Mesothelial cell of epicardium (in vitro differentiated cells): ENCODE measurements around the gene ABCG1. TPM values are rescaled to one million over a fixed set of nuclear protein-coding genes. Genes with fewer than 3 reads are reported as not detected.

Source experiments
- DNase-seq, 2 experiments: peaks; one replicate each; pipeline ENCODE4 v3.0.0; 2021; ENCODE audit warnings: low spot score in 2 of 2; ENCODE audit not compliant: unreplicated experiment in 2 of 2
- H3K27ac Mint-ChIP-seq: 2 replicates; pipeline ENCODE4 v1.8.0; 2021; ENCODE audit warnings: mixed read lengths
- H3K27me3 Mint-ChIP-seq: 2 replicates; pipeline ENCODE4 v1.8.0; 2021; ENCODE audit warnings: low read depth, mixed read lengths
- H3K36me3 Mint-ChIP-seq: 2 replicates; pipeline ENCODE4 v1.8.0; 2021; ENCODE audit warnings: mixed read lengths
- H3K4me1 Mint-ChIP-seq: 2 replicates; pipeline ENCODE4 v1.8.0; 2021; ENCODE audit warnings: mixed read lengths
- H3K4me3 Mint-ChIP-seq: 2 replicates; pipeline ENCODE4 v1.8.0; 2021; ENCODE audit warnings: mild to moderate bottlenecking, moderate library complexity, mixed read lengths
- H3K9me3 Mint-ChIP-seq: 2 replicates; pipeline ENCODE4 v1.8.0; 2021; ENCODE audit warnings: mixed read lengths
- total RNA-seq: library from RNA; stranded (reverse); gene quantifications from 3 replicates; pipeline ENCODE4 v1.2.1, GENCODE V29; 2021
- TF ChIP-seq, protein P1 (sequence below): fragments of 200-600 bp; sonication (generic); IDR thresholded peaks from one replicate; pipeline ENCODE4 v1.5.0; 2021; ENCODE audit warnings: antibody characterized with exemption; ENCODE audit not compliant: unreplicated experiment

ABCG1 gene
- total RNA-seq, 1 donor from 2014 or later = 4.4 TPM

DNA sequence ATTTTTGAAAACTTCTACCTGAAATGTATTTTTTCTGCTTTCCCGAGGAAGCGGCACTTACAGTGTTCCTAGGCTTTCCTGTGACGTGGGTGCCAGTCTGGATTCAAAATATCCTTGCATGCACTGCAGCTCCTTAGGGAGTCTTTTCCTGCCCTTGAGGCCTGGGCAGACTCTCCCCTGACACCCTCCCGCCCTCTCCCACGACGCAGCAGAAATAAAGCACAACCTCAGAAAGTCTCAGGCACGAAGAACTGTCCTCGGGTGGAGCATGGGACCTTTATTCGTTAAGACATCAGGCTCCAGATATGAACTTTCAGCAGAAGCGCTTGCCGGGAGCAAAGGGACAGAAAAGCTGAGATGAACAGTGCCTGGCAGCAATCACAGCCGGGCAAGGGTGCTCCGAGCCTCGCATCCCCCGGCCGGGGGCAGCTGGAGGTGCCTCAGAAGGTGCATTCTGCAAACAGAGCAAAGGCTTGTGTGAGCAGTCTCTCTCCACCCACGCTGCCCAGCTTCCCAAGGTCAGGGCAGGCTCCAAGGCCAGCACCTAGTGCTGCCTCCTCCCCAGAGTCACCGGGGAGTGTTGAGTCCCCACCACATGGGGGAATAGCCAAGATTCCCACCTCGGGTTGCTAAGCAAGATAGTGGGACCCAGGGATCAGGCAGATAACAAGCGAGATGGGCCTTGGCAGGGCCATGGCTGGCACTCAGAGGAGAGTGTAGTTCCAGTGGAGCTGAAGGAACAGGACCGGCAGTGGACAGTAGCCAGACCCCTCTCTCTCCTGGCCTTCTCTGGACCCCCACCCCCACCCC lies 93.1 kb downstream of the ABCG1 start:
- peak in 1 of 2 experiments; percentile 32 for DNase-seq
- no peaks in the 10 kb centered on the region for H3K36me3 Mint-ChIP-seq
- no peaks in the 10 kb centered on the region for H3K9me3 Mint-ChIP-seq
- no peak overlapping the region for H3K27ac Mint-ChIP-seq
- H3K27me3 Mint-ChIP-seq = peaks cover 55% of the 10 kb centered on the region
- no peaks in the 10 kb centered on the region for H3K4me1 Mint-ChIP-seq
- no peak overlapping the region for H3K4me3 Mint-ChIP-seq
- TF ChIP-seq, protein P1, sequence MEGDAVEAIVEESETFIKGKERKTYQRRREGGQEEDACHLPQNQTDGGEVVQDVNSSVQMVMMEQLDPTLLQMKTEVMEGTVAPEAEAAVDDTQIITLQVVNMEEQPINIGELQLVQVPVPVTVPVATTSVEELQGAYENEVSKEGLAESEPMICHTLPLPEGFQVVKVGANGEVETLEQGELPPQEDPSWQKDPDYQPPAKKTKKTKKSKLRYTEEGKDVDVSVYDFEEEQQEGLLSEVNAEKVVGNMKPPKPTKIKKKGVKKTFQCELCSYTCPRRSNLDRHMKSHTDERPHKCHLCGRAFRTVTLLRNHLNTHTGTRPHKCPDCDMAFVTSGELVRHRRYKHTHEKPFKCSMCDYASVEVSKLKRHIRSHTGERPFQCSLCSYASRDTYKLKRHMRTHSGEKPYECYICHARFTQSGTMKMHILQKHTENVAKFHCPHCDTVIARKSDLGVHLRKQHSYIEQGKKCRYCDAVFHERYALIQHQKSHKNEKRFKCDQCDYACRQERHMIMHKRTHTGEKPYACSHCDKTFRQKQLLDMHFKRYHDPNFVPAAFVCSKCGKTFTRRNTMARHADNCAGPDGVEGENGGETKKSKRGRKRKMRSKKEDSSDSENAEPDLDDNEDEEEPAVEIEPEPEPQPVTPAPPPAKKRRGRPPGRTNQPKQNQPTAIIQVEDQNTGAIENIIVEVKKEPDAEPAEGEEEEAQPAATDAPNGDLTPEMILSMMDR = no peak

DNA sequence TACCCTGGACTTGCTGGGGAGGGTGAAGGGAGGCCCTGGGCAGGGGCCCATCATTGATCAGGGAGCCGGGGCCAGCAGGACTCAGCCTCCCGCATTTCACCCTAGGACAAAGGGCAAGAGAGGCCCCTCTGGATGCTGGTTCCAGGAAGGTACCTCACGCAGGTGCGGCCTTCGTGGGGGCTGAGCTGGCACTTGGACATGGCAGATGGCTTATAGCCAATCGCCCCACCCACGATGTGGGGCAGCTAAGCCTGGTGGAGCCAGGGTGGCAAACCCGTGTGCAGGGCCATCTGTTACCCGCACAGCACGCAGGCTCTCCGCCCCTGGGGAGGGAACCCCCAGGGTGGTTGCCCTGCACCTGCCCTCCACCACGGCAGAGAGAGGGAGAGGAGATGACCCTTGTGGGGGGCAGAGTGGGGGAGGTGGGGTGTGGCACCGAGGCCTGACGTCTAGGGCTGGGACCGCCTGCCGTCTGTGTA lies 93.7 kb downstream of the ABCG1 start:
- peak in 1 of 2 experiments; percentile 33 for DNase-seq
- H3K9me3 Mint-ChIP-seq = no peaks in the 10 kb centered on the region
- H3K36me3 Mint-ChIP-seq = no peaks in the 10 kb centered on the region
- H3K27me3 Mint-ChIP-seq = peaks cover 52% of the 10 kb centered on the region
- TF ChIP-seq, protein P1 = no peak
- no peak overlapping the region for H3K4me3 Mint-ChIP-seq
- H3K4me1 Mint-ChIP-seq = no peaks in the 10 kb centered on the region
- H3K27ac Mint-ChIP-seq = no peak overlapping the region

DNA sequence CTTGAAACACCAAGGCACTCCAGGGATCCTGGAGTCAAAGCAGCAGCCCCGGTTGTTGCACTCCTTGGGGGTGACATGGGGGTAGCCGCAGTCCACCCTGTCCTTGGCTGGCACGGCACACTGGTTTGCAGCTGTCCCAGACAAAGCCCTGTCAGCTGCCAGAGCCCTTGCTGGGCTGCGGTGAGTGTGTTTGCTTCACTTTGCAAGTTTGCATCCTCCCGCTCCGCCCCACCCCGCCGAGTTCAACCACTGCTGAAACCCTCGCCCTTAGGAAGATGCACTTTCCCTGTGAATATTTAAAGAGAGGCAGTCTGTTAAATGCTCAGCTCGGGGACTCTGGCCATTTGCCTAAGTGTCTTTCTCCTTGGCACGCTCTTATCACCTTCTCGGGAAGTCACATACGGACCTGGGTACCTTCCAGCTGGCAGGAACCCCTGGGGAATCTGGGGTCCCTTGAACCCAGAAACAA lies 94.6 kb downstream of the ABCG1 start:
- Mint-ChIP-seq H3K36me3 (no peaks in the 10 kb centered on the region), H3K4me3 (no peak overlapping the region), H3K4me1 (no peaks in the 10 kb centered on the region), H3K9me3 (no peaks in the 10 kb centered on the region), H3K27me3 (peaks cover 48% of the 10 kb centered on the region), H3K27ac (no peak overlapping the region)
- peak in 1 of 2 experiments; percentile 35 for DNase-seq
- TF ChIP-seq, protein P1 = no peak

DNA sequence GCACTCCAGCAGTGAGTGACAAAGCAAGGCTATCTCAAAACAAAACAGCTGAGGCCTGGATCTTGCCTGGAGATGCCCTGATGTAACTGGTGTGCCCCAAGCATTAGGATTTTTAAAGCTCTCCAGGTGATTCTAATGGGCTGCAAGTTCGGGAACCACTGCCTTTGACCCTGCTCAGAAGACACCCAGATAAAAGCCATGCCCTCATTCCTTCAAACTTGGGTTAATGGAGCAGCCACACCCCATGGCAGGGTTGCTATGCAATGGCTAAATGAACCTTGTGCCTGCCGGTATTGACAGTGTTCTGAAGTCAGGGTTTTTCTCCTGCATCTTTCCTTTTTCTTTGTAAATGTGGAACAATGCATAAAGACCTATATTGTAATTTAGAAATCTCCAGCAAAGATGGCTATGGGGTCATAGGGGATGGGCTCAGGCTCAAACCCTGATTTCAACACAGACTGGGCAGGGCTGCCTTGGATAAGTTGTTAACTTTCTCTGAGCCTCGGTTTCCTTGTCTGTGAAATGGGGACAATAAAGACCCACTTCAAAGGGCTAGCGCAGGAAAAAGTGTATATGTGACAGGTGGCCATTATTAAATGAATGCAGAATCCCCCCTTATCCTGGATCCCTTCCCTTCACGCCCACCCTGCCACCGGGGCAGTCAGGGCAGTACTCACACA lies 95.8 kb downstream of the ABCG1 start:
- Mint-ChIP-seq H3K27me3 (peaks cover 43% of the 10 kb centered on the region), H3K27ac (no peak overlapping the region), H3K36me3 (no peaks in the 10 kb centered on the region), H3K9me3 (no peaks in the 10 kb centered on the region), H3K4me3 (no peak overlapping the region), H3K4me1 (no peaks in the 10 kb centered on the region)
- peak in 1 of 2 experiments; percentile 19 for DNase-seq
- TF ChIP-seq, protein P1 = no peak

DNA sequence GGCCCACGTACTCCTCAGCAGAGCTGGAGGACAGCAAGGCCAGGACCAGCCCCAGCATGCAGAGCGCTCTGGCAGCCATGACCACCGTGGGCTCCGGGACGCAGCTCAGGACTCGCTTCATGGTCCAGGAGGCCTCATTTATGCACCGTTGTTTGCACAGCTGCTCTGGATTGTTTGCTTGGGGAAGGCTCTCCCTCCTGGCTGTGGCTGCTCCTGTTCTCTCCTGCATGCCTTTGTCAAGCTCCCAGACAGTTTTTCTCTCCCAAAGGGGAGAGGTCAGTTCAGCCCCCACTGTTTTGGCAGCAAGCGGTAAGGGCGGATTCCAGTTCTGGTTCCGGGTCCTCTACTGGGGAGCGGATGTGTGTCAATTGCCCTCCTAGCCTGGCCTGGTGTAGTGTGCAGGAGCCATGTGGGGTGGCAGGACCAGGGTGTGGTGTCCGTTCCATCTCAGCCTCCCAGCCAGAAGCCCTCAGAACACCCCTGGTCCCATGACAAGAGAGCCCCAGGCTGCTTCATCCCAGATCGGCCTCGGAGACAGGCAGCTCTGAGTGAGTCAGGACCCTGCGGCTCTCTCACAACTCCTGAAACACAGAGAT lies 96.5 kb downstream of the ABCG1 start, which contains the start of gene TFF3:
TSS of gene TFF3 (minus strand) at position 114 of the 596 bp plus-strand sequence. CDS start at position 79, 35 bp downstream.
- Mint-ChIP-seq H3K4me1 (no peaks in the 10 kb centered on the region), H3K27me3 (peaks cover 38% of the 10 kb centered on the region)

More for the DNA sequence above, 96.5 kb downstream of the ABCG1 start, which contains the start of gene TFF3:
- H3K4me3 Mint-ChIP-seq = no peak within 1 kb of the TSS
- TF ChIP-seq, protein P1 = no peak
- no peak within 1 kb of the TSS for H3K27ac Mint-ChIP-seq
- H3K36me3 Mint-ChIP-seq = no peaks in the 10 kb centered on the region
- no peaks in the 10 kb centered on the region for H3K9me3 Mint-ChIP-seq
- peak in 1 of 2 experiments; percentile 28 for DNase-seq
